Activated T-cell treated with anti-CD3 and anti-CD28 coated beads for 1 hour (primary cell): Measurements from ENCODE around the gene ERF.
A peak's percentile ranks its signal among the peaks of the same experiment; 100 is the strongest.

Experiments used
- DNase-seq: peaks from one replicate; pipeline ENCODE4 v3.0.0-alpha.2; 2020; ENCODE audit warnings: low read depth

The ERF gene

DNA sequence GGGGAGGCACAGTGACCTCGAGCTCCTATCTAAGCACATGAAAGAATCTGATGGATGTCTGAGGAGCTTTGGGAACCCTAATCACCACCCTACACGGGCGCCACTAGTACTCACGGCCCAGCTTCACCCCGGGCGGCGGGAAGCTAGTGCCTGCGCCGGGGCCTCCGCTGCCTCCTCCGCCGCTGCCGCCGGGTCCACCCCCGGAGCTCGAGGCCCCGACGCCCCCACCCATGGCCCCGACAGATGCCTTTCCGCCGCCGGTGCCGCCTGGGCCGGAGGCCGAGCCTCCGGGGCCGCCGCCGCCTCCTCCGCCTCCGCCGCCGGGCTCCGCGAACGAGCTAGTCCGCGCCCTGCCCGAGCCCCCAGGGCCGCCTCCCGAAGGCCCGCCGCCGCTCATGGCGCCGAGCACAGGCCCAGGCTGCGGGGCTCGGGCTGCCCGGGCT lies 12.8 kb downstream of the ERF start:
- DNase-seq: no peak

DNA sequence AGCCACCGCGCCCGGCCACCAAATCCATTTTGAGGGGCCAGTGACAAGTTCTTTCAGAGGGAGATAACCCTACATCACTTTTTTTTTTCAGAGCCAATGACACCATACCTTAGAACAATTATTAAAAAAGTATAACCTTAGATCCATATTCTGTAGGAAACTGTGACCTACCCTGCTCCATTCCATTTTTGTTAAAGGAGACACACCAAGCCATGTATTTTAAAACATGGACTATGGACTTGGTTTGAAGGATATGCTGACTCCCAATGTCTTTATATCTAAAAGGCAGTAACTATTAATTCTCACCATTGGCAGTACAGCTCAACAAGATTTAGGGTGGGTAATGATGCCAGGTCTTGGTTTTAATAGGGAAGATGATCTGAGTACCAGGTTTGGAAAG lies 13.6 kb downstream of the ERF start:
- no peak for DNase-seq

DNA sequence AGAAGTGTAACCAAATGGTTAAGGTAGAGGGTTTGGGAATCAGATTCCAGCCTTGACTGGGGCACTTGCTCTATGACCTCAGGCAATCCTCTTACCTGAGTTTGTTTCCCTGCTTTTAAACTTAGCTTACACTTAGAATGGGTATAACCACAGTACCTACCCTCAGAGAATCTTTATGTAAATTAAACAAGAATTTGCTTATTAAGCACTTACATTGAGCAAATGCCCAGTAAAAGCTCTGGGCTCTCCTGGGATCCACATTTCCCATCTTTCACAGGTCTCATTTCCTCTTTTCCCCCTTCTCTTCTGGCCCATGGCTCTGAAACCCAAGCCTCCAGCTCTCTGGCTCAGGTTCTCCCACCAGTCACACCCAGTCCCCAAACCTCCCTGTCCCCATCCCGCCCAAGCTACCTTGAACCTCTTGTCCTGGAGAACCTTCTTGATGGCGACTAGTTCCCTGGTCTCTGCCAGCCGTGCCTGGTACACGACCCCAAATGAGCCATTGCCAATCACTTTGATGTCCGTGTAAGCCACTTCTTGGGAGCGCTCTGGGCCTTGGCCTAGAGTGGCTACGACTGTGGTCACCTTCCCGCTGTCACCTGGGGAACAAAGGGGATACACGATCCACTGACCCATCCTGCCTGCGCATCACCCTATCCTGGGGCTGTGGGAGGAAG lies 15.2 kb downstream of the ERF start:
- no peak for DNase-seq

DNA sequence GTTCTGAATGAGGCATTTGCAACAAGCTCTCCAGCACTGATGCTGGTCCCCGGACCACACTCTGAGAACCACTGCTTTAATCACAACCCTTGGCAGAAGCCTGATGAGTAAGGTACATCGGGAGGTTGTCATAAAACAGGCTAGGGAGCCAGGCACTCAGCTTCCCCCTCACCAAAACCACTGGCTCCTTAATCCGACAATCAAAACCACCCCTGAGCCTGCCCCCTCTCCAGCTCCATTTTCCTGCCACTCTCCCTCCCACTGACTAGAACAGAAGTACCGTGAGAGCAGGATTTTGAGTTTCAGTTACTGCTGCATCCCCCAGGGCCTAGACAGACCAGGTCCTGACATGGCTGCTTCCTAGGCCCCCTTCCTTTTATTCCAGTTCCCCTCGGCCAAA lies 19.7 kb downstream of the ERF start:
- no peak for DNase-seq

DNA sequence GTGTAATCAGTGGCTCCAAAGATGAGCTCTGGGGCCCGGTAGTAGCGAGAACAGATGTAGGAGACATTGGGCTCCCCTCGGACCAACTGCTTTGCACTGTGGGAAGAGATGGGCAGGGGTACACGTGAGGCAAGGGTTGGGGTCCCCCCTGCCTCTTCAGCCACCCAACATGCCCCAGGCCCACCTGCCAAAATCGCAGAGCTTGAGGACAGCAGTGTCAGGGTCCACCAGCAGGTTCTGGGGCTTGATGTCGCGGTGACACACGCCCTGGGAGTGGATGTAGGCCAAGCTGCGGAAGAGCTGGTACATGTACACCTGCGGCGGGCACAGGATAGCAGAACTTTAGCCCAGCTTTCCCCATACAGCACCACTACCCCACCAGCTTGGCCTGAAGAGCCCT lies 20.6 kb downstream of the ERF start:
- DNase-seq: no peak

DNA sequence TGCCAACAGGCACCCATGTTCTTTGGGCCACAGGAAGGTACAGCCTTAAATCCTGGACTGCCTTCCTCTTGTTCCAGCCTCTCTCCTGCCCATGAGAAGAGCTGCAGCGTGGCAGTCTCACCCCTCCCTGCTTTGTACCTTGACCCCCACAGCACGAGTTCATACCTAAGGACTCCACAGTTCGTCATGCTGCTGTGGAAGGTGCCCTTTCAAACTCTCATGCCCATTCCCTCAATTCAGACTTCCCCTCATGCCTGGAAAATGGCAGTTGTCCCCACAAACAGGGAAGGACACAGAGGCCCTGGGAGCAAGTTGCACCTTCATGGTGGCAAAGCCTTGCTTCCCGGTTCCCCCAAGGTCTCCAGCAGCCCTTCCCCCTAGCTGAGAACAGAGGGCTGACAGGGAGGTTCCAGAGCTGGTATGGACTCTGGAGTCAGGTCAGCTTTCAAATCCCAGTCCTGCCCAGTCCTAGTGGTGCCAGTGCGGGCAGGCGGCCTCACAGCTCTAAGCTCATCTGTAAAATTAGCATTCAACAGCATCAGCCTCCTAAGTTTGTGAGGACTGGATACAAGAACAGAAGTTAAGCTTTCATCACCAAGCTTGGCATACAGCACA lies 21.1 kb downstream of the ERF start:
- DNase-seq: no peak

DNA sequence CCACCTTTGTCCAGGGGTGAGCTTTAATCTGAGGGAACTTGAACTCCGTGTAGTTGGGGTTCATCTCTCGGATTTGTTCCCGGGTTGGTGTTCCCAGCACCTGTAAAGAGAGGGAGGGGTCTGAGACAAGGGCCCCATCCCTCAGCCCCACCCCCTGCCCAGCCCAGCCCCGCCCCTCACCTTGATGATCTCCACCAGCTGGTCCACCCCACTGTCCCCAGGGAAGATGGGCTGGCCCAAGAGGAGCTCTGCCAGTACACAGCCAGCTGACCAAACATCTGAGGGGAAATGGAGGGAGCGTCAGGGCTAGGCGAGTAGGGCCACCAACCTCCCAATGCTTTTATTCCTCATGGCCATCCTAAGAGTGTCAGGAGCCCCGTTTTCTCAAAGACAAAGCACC lies 21.8 kb downstream of the ERF start:
- DNase-seq: no peak

DNA sequence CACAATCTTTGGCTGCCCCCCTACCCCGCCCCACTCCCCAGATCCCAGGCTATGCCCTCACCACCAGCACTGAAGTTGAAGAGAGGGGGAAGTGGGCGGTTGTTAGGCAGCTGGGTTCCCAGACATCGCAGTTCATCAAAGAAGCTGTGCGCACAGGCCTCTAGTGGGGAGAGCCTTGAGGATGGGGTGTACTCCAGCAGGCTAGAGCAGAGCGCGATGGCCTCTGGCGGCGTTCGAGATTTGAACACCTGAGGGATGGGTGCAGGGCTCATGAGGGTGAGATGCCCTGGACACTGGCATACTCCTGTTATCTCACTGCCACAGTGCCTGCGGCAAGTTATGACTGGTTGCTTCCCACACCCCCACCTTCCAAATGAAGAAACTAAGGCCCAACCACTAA lies 22.5 kb downstream of the ERF start:
- no peak for DNase-seq

DNA sequence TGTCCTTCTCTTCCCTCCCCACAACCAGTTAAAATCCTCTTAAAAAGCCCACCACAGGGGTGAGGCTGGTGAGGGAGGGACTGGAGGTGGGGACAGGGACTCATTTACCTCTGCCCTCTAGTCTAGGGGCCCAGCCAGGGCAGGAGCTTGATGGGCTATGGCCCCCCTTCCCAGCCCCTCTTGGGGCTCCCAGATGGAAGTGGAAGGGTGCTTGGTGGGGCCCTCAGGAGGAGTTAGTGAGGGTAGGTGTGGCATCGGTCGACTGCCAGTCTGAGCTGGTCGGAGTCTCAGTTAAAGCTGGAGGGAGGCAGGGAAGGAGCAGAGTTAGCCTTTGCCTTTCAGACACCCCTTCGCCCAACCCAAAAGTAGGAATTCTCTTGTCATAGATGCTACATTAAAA lies 24.4 kb downstream of the ERF start:
- DNase-seq: no peak

DNA sequence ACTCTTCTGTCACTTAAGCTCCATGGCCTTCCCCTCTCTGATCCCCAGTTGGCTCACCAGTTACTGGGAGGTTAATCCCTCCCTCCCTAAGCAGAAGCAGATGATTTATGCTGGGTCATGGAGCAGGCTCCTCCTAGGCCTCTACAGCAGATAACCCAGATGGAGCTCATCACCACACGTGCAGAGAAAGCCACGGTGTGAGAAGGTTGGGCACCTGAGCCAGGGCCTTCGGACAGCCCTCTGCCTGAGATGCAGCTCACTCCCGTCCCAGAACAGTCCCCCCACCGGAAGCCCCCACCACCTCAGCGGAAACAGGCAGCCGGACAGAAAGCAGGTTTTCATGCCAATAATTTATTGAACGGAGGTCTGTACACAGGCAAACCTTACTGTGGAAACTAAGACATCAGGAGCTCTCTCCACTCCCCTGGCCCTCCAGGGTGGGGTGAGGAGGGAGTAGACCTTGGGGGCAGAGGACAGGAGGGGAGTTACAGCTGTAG lies 25.0 kb downstream of the ERF start:
- no peak for DNase-seq

DNA sequence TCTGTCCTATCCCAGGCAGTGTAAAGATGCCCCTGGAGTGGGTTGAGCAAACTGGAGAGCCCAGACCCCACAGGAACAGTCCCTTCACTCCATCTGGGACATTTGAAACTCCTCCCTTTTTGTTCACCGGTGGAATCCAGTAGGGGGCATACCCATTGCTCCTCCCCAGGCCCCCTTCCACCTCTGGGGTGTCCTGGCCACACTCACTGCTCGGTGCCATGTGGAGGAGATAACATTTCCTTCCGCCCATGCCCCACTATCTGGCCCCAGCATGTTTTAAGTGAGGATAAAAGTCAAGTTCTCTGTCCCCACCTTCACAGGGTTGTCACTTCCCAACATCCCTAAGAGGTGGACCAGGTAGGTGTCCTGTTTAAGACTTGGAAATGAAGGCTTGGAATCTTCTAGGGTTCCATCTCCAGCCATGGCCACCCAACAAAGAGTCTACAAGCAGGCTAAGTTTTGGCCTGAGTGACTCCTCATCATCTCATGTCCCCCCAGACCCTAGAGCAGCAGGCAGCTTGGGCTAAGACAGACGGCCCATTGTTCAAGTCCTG lies 25.6 kb downstream of the ERF start:
- no peak for DNase-seq

DNA sequence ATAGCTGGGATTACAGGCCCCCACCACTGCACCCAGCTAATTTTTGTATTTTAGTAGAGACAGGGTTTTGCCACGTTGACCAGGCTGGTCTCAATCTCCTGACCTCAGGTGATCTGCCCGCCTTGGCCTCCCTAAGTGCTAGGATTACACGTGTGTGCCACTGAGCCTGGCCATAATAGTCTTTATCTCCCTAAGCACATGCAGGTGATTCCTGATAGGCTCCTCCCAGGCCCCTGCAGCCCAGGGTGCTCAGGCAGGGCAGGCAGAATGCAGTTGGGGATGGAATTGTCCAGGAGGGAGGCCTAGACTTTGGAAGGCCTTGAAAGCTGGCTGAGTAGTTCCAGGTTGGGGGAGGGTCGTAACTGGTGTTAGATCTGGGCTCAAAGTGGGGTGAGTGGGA lies 26.3 kb downstream of the ERF start:
- DNase-seq: no peak

DNA sequence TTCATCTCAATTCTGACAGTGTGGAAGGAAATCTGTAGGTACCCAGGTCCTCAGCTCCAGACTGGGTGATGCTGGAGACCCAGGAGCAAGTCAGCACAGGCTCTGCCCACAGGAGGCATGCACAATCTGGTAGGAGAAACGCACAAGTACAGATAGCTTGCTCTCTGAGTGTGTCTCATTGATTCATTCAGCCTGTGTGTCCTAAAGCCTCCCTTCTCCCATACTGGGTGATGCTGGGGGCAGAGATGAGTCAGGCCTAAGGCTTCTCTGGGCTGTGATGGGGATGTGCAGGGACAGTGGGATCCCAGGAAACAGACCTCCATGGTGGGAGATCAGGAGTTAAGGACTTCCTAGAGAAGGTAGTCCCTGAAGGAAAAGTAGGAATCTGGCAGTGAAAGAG lies 28.0 kb downstream of the ERF start:
- DNase-seq: no peak

DNA sequence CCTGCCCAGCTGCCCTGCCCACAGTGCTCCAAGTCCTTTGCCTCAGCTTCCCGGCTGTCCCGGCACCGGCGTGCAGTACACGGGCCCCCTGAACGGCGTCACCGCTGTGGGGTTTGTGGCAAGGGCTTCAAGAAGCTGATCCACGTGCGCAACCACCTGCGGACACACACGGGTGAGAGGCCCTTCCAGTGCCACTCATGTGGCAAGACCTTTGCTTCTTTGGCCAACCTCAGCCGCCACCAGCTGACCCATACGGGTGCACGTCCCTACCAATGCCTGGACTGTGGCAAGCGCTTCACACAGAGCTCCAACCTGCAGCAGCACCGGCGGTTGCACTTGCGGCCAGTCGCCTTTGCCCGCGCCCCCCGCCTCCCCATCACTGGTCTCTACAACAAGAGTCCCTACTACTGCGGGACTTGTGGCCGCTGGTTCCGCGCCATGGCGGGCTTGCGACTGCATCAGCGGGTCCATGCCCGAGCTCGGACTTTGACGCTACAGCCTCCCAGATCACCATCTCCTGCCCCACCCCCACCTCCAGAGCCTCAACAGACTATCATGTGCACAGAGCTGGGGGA lies 29.1 kb downstream of the ERF start:
- no peak for DNase-seq

DNA sequence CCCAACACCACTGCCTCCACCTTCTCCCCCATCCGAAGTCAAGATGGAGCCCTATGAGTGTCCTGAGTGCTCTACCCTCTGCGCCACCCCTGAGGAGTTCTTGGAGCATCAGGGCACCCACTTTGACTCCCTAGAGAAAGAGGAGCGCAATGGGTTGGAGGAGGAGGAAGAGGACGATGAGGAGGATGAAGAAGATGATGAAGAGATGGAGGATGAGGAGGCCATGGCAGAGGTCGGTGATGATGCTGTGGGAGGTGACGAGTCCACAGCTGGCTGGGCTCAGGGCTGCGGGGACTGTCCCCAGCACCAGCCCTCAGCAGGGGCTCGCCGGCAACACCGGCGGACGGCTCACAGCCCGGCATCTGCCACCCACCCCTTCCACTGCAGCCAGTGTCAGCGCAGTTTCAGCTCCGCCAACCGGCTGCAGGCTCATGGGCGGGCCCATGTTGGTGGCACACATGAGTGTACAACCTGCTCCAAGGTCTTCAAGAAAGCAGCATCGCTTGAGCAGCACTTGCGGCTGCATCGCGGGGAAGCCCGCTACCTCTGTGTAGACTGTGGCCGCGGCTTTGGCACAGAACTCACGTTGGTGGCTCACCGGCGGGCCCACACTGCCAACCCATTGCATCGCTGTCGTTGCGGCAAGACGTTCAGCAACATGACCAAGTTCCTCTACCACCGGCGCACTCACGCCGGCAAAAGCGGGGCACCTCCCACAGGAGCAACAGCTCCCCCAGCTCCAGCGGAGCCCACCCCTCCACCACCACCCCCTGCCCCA lies 29.8 kb downstream of the ERF start:
- DNase-seq: no peak

DNA sequence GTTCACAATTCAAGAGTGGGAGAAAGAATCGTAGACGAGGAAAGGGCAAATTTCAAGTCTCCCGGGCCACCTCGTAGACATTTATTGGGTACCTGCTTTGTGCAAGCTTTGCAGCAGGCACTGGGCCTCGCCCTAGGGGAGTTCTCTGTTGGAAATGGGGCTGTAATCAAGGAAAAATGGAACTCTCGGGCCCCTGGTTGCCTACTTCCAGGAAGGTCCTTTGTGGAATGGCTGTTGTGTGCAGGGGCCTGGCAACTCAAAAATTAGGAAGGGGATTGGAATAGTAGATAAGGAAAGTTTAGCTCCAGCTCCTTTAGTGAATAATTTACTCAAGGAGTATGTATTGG lies 34.2 kb downstream of the ERF start:
- DNase-seq: no peak

DNA sequence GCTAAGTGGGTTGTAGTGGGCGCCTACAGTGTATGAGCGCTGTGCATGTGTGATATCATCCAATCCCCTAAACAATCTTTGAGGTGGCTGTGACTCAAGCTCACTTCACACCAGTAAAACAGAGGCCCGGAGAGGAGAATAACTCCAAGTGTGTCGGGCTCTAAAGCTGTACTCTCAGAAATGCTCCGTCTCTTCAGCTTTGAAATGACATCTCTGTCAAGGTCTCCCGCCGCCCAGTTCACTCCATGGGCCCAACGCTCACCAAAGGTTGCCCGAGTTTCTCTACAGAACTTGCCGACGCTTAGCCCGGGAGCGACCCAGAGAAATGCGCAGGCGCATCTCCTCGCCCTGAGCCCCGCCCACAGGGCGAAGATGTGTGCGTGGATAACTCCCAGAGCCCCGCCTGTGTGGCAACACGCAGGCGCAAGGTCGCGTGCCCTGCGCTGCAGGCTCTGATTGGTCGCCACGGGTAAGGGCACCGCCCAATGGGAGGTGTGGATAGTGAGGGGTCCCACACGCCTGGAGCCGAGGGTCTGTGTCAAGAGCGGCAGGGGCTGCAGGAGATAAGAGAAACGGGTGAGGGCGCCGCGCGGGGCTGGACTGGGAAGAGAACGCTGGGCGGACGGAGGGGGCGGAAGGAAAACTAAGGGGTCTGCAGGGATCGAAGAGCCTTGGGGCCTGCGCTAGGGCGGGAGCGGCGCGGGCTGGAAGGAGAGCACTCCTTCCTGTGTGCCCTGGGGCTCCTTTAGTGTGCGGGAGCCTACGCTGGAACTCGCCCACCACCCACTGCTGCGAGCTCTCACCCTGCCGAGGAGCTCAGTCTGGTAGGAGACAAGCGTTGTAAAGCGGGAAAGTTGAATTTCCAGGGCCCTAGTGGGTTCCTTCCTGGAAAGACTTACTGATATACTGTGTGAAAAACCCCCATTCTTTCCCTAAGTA lies 34.8 kb downstream of the ERF start, which contains the start of gene ZNF526:
Gene ZNF526 (plus strand): TSS at position 501 of the 939 bp plus-strand sequence. CDS start 4,092 bp downstream, outside the sequence.
- DNase-seq: peak; percentile 95

DNA sequence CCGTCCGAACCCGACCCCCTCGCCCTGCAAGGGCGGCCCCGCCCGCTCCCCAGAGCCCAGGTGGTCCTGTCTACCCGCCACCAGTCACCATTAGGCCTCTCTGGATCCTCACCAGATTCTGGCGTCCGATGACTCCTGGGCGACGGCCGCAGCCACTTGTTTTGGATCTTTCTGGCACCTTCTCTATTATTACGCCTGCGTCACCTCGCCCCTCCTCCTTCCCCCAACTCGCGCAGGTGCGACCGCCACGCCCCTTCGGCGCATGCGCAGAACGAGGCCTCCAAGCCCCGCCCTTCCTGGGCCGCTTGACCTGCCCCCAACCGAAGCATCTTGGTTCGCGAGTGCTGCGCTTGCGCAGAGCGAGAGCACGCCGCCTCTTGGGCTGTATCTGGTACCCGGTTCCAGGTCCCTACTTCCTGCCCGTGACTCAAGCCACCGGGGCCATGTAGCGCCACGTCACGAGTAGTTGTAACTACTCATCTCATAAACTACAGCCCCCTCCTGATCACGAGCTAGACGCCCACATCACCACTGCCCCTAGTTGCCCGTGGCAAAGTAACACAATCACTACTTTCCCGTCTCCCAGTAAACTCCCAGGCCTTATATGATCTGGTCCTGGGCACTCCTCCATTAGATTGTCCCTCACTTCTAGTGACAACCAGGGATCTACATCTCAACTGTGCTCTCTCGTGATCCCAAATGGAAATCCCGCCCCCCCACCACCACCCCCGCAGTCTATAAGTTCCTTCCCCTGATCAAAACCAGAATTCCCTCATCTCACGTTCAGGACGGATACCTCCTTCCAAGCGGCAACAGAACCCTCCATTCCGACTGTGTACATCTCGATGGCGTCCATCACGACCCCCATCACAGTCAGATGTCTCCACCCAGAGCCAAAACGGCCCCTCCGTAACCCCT lies 37.1 kb downstream of the ERF start, which contains the start of gene DEDD2:
Gene DEDD2 (minus strand): TSS at position 158 of the 918 bp plus-strand sequence. CDS start 670 bp downstream, outside the sequence.
- DNase-seq: peak; percentile 100

DNA sequence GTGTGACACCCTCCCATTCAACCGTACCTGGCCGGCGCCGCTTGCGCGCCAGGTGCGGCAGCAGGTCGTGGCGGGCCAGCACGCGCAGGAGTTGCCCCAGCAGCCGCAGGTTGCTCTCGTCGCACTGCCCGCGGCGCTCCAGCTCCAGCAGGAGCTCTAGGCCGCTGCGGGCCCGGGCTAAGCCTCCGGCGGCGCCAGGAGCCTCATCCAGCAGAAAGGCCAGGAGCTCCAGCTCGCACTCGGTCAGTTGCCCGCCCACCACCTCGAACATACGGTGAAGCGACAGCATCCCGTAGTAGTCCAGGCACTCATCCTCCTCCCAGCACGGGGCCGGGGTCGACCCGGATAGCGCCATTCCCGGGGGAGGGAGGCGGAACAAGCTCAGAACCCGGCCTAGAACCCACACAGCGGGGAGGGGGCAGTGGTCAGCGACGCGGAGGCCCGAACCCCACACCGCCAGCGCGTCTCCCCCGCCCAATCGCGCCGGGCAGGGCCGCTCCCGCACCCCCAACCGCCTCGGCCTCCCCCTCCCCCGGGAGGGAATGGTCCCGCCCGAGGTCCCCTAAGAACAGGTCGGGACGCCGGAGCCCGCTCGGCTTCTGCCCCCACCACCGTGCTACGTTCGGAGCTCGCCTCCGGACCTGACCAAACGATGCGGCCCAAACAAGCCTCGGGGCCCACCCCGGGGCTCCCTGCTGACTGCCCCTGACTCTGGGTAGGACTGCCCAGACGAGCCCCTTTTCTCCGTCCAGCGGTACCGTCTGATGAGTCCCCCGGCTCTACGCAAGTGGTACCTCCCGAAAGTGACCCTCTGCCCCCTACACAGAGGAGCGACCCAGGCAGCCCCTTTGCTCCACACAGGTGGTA lies 38.0 kb downstream of the ERF start:
- no peak for DNase-seq
